ENCODE measurements around the gene FADS6. TPM values are rescaled to one million over a fixed set of nuclear protein-coding genes. Genes with fewer than 3 reads are reported as not detected.

Gene FADS6
- total RNA-seq, 1 experiment from 2014 or later: not detected

DNA sequence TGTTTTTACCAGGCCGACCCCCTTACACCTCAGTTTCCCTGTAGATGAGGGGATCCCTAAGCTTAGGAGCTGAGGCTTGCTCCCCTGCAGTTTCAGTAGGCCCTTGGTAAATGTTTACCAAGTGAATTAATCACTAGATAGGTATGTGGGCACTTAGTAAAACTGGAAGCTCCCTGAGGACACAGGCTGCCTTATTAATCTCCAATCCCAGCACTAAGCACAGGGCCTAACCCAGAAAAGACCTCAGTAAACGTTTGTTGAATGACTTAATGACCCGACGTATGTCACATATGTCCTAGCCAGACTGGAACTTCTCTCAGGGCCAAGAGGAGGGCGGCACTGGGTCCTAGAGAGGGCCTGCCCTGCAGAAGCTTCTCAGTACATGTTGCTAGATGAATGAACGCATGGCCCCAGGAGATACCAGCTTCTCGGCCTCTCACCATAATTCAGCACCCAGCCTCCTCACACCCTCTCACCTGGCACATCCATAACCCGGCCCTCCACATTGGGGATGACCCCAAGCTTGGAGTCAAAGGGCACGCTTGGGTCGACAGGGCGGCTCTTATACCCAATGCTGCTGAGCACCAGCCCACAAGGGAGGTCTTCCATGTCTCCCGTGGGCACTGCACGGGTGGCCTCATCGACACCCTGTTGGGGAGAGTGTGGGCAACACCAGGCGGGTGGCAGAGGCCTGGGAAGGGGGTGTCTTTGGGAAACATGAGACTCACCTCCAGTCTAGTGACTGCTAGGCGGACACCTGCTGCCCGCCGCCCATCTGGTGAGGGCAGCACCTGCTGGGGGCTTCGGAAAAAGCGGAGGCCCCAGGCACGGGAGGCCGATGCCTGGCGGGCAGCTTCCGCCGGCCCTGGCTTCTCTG lies 29.8 kb downstream of the FADS6 start:
- peaks cover 4% of the 10 kb centered on the region for H3K36me3 Mint-ChIP-seq (ENCODE audit: insufficient read depth, unreplicated experiment)
- H3K27me3 Mint-ChIP-seq (ENCODE audit: unreplicated experiment): peaks cover 32% of the 10 kb centered on the region
- peaks cover 4% of the 10 kb centered on the region for H3K9me3 Mint-ChIP-seq (ENCODE audit: low read depth, unreplicated experiment)
- intact Hi-C loops (cut with micrococcal nuclease; ENCODE audit: unreplicated experiment): loop anchor here (2.0 to 10.0 kb wide), 2 partner anchors 73 to 209 kb away; no protein-coding TSS in a partner anchor
- no peak for DNase-seq
- TF ChIP-seq, protein P1, sequence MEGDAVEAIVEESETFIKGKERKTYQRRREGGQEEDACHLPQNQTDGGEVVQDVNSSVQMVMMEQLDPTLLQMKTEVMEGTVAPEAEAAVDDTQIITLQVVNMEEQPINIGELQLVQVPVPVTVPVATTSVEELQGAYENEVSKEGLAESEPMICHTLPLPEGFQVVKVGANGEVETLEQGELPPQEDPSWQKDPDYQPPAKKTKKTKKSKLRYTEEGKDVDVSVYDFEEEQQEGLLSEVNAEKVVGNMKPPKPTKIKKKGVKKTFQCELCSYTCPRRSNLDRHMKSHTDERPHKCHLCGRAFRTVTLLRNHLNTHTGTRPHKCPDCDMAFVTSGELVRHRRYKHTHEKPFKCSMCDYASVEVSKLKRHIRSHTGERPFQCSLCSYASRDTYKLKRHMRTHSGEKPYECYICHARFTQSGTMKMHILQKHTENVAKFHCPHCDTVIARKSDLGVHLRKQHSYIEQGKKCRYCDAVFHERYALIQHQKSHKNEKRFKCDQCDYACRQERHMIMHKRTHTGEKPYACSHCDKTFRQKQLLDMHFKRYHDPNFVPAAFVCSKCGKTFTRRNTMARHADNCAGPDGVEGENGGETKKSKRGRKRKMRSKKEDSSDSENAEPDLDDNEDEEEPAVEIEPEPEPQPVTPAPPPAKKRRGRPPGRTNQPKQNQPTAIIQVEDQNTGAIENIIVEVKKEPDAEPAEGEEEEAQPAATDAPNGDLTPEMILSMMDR (IDR thresholded peaks at IDR 0.05; ENCODE audit: unreplicated experiment): no peak
- no peak overlapping the region for H3K27ac Mint-ChIP-seq (ENCODE audit: unreplicated experiment)
- no TSS peak for BruUV-seq (replicated peaks)
- CTCF ChIA-PET: interaction anchor here (2.4 to 2.5 kb wide), 2 partner anchors 9 to 20 kb away, joined by 9 to 16 read pairs; partner anchors contain the start of gene FDXR
- peaks cover 7% of the 10 kb centered on the region for H3K4me1 Mint-ChIP-seq (ENCODE audit: low read depth, unreplicated experiment)
- no peak overlapping the region for H3K4me3 Mint-ChIP-seq (ENCODE audit: low read depth, unreplicated experiment)

DNA sequence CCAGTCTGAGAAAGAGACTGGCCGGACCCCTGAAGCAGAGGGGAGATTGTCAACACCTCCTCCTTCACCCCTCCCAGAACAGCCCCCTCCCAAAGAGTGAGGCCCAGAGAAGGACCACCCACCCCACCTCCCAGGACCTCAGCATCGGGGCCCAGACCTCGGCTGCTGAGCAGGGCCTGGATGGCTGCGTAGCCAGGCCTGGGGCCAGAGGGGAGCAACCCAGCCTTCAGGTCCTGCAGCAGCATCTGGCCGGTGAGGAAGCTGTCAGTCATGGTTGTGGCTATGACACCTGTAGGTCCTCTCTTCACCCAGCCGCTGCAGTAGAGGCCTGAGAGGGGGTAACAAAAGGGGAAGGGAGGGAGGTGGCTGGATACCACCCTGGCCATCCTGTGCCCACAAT lies 30.5 kb downstream of the FADS6 start:
- H3K4me3 Mint-ChIP-seq (ENCODE audit: low read depth, unreplicated experiment): no peak overlapping the region
- BruUV-seq (replicated peaks): no TSS peak
- peaks cover 39% of the 10 kb centered on the region for H3K27me3 Mint-ChIP-seq (ENCODE audit: unreplicated experiment)
- H3K36me3 Mint-ChIP-seq (ENCODE audit: insufficient read depth, unreplicated experiment): peaks cover 4% of the 10 kb centered on the region
- peaks cover 4% of the 10 kb centered on the region for H3K9me3 Mint-ChIP-seq (ENCODE audit: low read depth, unreplicated experiment)
- DNase-seq: no peak
- intact Hi-C loops (cut with micrococcal nuclease; ENCODE audit: unreplicated experiment): loop anchor here (10.0 kb wide), 1 partner anchor 208 kb away; no protein-coding TSS in a partner anchor
- no peak overlapping the region for H3K27ac Mint-ChIP-seq (ENCODE audit: unreplicated experiment)
- peaks cover 7% of the 10 kb centered on the region for H3K4me1 Mint-ChIP-seq (ENCODE audit: low read depth, unreplicated experiment)
- CTCF ChIA-PET: interaction anchor here (1.0 to 2.5 kb wide), 4 partner anchors 10 to 205 kb away, joined by 5 to 16 read pairs (median 9); partner anchors contain the start of gene FDXR
- TF ChIP-seq, protein P1 (IDR thresholded peaks at IDR 0.05; ENCODE audit: unreplicated experiment): no peak

DNA sequence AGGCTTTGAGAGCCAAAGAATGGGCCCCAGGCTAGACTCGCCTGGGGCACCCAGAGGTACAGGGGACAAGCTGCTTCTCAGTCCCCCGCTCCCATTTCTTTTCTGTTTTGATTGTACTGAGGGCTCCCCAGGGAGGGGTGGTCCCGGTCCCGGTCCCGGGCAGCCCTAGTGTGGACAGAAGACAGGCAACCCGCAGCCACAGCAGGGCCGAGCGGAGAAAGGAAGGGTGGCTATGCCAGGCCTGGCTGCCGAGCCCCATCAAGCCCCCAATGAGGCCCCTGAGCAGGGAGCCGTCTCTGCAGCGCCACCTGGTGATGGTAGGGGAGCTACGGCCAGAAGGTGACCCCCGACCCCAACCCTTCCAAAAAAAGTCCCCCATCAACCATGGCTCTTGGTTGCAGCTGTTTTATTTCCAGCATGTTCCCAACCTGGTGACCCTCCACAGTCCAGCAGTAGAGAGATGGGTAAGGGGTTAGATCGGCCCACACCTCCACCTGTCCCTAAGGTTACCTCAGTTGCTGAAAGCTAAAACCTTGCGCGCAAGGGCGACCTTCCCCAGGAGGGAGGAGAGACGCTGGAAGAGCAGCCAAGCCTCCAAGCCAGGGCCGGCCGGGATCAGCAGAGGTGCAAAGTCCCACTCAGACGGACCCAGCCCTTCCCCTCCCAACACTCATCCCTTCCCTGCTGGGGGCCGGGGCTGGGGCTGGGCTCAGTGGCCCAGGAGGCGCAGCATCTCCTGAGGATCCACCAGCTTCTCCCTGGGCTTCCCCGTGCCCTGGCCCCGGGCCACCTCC lies 31.1 kb downstream of the FADS6 start:
- no peak overlapping the region for H3K27ac Mint-ChIP-seq (ENCODE audit: unreplicated experiment)
- BruUV-seq (replicated peaks): no TSS peak
- H3K27me3 Mint-ChIP-seq (ENCODE audit: unreplicated experiment): peaks cover 45% of the 10 kb centered on the region
- peaks cover 4% of the 10 kb centered on the region for H3K36me3 Mint-ChIP-seq (ENCODE audit: insufficient read depth, unreplicated experiment)
- H3K9me3 Mint-ChIP-seq (ENCODE audit: low read depth, unreplicated experiment): peaks cover 4% of the 10 kb centered on the region
- DNase-seq: peak; percentile 69
- TF ChIP-seq, protein P1 (IDR thresholded peaks at IDR 0.05; ENCODE audit: unreplicated experiment): peak; percentile 59
- H3K4me3 Mint-ChIP-seq (ENCODE audit: low read depth, unreplicated experiment): no peak overlapping the region
- H3K4me1 Mint-ChIP-seq (ENCODE audit: low read depth, unreplicated experiment): peaks cover 7% of the 10 kb centered on the region
- intact Hi-C loops (cut with micrococcal nuclease; ENCODE audit: unreplicated experiment): loop anchor here (10.0 kb wide), 1 partner anchor 208 kb away; no protein-coding TSS in a partner anchor
- CTCF ChIA-PET: interaction anchor here (0.6 to 2.5 kb wide), 6 partner anchors 11 to 225 kb away, joined by 3 to 16 read pairs (median 7); partner anchors contain the start of genes FDXR and SLC16A5

DNA sequence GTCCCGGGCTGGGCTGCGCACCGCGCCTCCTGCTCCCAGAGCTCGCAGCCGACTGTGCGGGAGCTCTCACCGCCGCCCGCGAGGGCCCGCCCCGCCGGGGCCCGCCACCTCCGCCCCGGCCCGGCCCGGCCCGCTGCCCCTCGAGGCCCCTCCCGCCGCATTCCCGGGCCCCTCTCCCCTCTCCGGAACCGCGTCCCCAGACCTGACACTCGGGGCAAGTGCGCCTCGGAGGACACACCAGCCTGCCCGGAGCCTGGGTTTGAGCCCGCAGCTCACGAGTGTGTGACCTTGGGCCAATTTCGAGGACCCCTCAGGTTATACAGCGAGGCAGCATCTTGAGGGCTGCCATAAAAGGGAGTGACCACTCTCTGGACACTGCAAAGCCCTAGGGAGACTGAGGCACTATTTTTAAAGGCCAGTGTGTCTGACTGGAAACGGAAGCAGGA lies 31.7 kb downstream of the FADS6 start:
- Mint-ChIP-seq H3K4me3 (ENCODE audit: low read depth, unreplicated experiment) (no peak overlapping the region), H3K36me3 (ENCODE audit: insufficient read depth, unreplicated experiment) (peaks cover 4% of the 10 kb centered on the region), H3K4me1 (ENCODE audit: low read depth, unreplicated experiment) (peaks cover 7% of the 10 kb centered on the region), H3K9me3 (ENCODE audit: low read depth, unreplicated experiment) (peaks cover 4% of the 10 kb centered on the region), H3K27me3 (ENCODE audit: unreplicated experiment) (peaks cover 52% of the 10 kb centered on the region), H3K27ac (ENCODE audit: unreplicated experiment) (no peak overlapping the region)
- DNase-seq: no peak
- intact Hi-C loops (cut with micrococcal nuclease; ENCODE audit: unreplicated experiment): loop anchor here (10.0 kb wide), 1 partner anchor 207 kb away; no protein-coding TSS in a partner anchor
- no TSS peak for BruUV-seq (replicated peaks)
- TF ChIP-seq, protein P1 (IDR thresholded peaks at IDR 0.05; ENCODE audit: unreplicated experiment): no peak
- CTCF ChIA-PET: interaction anchor here (0.6 to 2.5 kb wide), 5 partner anchors 11 to 204 kb away, joined by 3 to 16 read pairs (median 9); partner anchors contain the start of gene FDXR

All from Calu3 (cell line).